ENCODE measurements around the gene TMA7. TPM values are rescaled to one million over a fixed set of nuclear protein-coding genes. Genes with fewer than 3 reads are reported as not detected.

The TMA7 gene
- polyA plus RNA-seq, 1 donor from 2014 or later: 1,747 TPM

- TF ChIP-seq EP300 (conservative IDR thresholded peaks at IDR 0.05; ENCODE audit: poor library complexity, severe bottlenecking) (no peak), MXI1 (conservative IDR thresholded peaks at IDR 0.05; ENCODE audit: poor library complexity, severe bottlenecking) (no peak), POLR2AphosphoS5 (IDR thresholded peaks at IDR 0.05) (no peak), EZH2 (IDR thresholded peaks at IDR 0.05; ENCODE audit: borderline replicate concordance, insufficient read depth, low read length, poor library complexity, severe bottlenecking) (no peak), SMC3 (conservative IDR thresholded peaks at IDR 0.05; ENCODE audit: poor library complexity) (no peak), CTCF (IDR thresholded peaks at IDR 0.05; ENCODE audit: poor library complexity, severe bottlenecking) (no peak), RAD21 (conservative IDR thresholded peaks at IDR 0.05) (no peak), TAF1 (IDR thresholded peaks at IDR 0.05; ENCODE audit: low read depth) (no peak)
- Histone ChIP-seq H2AFZ (ENCODE audit: low read depth, low read length) (no peak overlapping the region), H3F3A (ENCODE audit: insufficient read depth, low read length, poor library complexity, severe bottlenecking) (no peaks in the 10 kb centered on the region), H3K9me2 (ENCODE audit: insufficient read depth, low read length) (no peaks in the 10 kb centered on the region), H3K9me3 (ENCODE audit: low read length) (no peaks in the 10 kb centered on the region), H3K27ac (ENCODE audit: low read length) (no peak overlapping the region), H3K79me2 (replicated peaks; ENCODE audit: insufficient read depth, low read length) (no peaks in the 10 kb centered on the region), H3K4me2 (ENCODE audit: low read length) (no peak overlapping the region), H3K4me3 (ENCODE audit: low read length) (no peak overlapping the region), H3K27me3 (ENCODE audit: insufficient read depth, low read depth, low read length) (no peaks in the 10 kb centered on the region), H3K36me3 (ENCODE audit: insufficient read depth, low read length) (peaks cover 11% of the 10 kb centered on the region), H3K9ac (ENCODE audit: low read length) (no peak overlapping the region), H4K20me1 (ENCODE audit: insufficient read depth) (no peaks in the 10 kb centered on the region)
These were observed 23.6 kb downstream of the TMA7 start for GRCh38 chr3:48463703-48464102.

GRCh38 chr3:48464713-48465221, 24.7 kb downstream of the TMA7 start:
- H3K79me2 ChIP-seq (replicated peaks; ENCODE audit: insufficient read depth, low read length): no peaks in the 10 kb centered on the region
- no peaks in the 10 kb centered on the region for H3K27me3 ChIP-seq (ENCODE audit: insufficient read depth, low read depth, low read length)
- TF ChIP-seq POLR2AphosphoS5 (IDR thresholded peaks at IDR 0.05) (no peak), CTCF (IDR thresholded peaks at IDR 0.05; ENCODE audit: poor library complexity, severe bottlenecking) (no peak), MXI1 (conservative IDR thresholded peaks at IDR 0.05; ENCODE audit: poor library complexity, severe bottlenecking) (no peak), EP300 (conservative IDR thresholded peaks at IDR 0.05; ENCODE audit: poor library complexity, severe bottlenecking) (no peak), REST (IDR thresholded peaks at IDR 0.05; ENCODE audit: borderline replicate concordance) (no peak), RAD21 (conservative IDR thresholded peaks at IDR 0.05) (no peak), TAF1 (IDR thresholded peaks at IDR 0.05; ENCODE audit: low read depth) (no peak), EZH2 (IDR thresholded peaks at IDR 0.05; ENCODE audit: borderline replicate concordance, insufficient read depth, low read length, poor library complexity, severe bottlenecking) (no peak), SMC3 (conservative IDR thresholded peaks at IDR 0.05; ENCODE audit: poor library complexity) (no peak)
- no peaks in the 10 kb centered on the region for H3F3A ChIP-seq (ENCODE audit: insufficient read depth, low read length, poor library complexity, severe bottlenecking)
- no peaks in the 10 kb centered on the region for H4K20me1 ChIP-seq (ENCODE audit: insufficient read depth)
- H3K4me2 ChIP-seq (ENCODE audit: low read length): no peak overlapping the region
- no peaks in the 10 kb centered on the region for H3K9me2 ChIP-seq (ENCODE audit: insufficient read depth, low read length)
- H3K9ac ChIP-seq (ENCODE audit: low read length): no peak overlapping the region
- no peak overlapping the region for H3K4me3 ChIP-seq (ENCODE audit: low read length)
- H3K27ac ChIP-seq (ENCODE audit: low read length): no peak overlapping the region
- H3K36me3 ChIP-seq (ENCODE audit: insufficient read depth, low read length): peaks cover under 1% of the 10 kb centered on the region
- no peaks in the 10 kb centered on the region for H3K9me3 ChIP-seq (ENCODE audit: low read length)
- no peak overlapping the region for H2AFZ ChIP-seq (ENCODE audit: low read depth, low read length)

Measured in neural cell (in vitro differentiated cells).